ENCODE measurements around the gene PROKR2.

DNA sequence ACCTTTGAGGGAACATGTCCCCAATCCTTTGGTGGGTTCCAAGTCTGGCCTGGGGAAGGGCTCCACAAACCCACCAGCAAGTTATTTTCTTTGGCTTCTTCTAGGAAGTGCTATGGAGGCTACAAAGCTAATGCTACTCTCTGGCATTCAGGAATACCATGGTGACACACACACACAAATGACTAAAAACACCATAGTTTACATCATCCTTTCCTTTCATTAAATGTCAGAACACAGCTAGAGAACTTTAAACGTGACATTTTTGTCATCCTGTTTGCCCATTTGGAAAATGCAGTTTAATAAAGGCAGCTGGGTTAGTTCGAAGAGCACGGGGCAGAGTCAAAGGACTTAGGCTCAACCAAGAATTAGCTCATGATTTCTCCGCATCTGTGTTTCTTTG is 40.2 kb upstream of the PROKR2 start:
- TF ChIP-seq EZH2phosphoT487 (IDR thresholded peaks at IDR 0.05; ENCODE audit: insufficient read depth, low read depth) (no peak), EZH2 (IDR thresholded peaks at IDR 0.05; ENCODE audit: insufficient read depth, poor library complexity, severe bottlenecking) (no peak)

Measured in GM23248 (cell line).